NCI-H345 treated with DMSO at 0.1 percent for 48 hours (cell line): ENCODE data around the gene CUX1.

ENCODE experiments used
- DNase-seq: peaks from one replicate; lab custom pipeline; 2025; ENCODE audit not compliant: unreplicated experiment; lab: John Stamatoyannopoulos, UW

CUX1 gene

GRCh38 chr7:102095321-102096011, 278.0 kb downstream of the CUX1 start:
- DNase-seq: no peak

GRCh38 chr7:102096012-102096332, 278.5 kb downstream of the CUX1 start:
- DNase-seq: no peak

- DNase-seq: no peak
These were observed 279.4 kb downstream of the CUX1 start for GRCh38 chr7:102096706-102097427.

DNA sequence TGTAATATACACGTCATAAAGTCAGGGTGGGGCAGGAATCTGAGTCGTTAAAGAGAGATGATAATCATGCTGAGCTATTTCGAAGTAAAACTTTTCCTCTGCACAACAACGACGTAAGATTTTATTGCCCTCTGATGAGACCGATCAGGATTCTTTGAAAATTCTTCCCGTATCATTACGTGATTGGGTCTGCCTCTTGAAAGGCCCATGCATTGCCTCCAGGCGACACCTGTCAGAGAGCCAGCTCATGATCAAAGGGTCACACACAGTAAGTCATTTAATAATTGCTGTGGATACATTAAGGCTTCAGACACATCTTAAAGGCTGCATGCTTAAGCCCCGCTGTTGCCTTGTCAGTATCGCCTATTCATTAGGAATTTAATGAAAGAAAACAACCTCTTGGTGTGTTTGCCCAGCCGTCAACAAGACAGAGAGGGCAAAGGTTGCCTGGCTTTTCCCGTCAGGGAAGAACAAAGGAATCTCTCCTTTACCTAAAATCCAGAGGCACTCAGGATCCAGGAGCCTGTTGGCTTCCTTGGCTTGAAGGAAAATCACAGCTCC, 280.3 kb downstream of the CUX1 start:
- no peak for DNase-seq

- DNase-seq: no peak
These were observed 281.6 kb downstream of the CUX1 start for GRCh38 chr7:102098986-102099385.

GRCh38 chr7:102099474-102099873, 282.0 kb downstream of the CUX1 start:
- no peak for DNase-seq

- DNase-seq: no peak
These were observed 283.7 kb downstream of the CUX1 start for GRCh38 chr7:102101111-102101551.

DNA sequence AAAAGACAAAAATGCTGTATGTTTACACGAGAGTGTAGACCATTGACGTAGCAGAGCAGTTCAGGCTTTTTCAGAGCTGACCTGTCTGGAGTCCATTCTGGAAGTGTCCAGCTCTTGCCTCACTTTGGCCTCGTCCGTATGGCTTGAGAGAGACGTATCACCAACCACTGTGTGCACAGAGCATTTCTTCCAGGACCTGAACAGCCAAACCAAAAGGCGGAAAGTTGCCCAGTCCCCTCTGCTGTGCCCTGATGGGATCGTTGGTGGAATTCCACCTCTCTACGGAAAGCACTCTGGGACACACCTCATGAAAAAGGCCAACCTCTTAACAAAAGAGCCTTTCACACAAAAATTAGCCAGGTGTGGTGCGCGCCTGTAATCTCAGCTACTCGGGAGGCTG, 284.5 kb downstream of the CUX1 start:
- no peak for DNase-seq

- no peak for DNase-seq
These were observed 285.6 kb downstream of the CUX1 start for GRCh38 chr7:102103027-102103372.

- DNase-seq: no peak
These were observed 286.8 kb downstream of the CUX1 start for GRCh38 chr7:102104245-102104644.

DNA sequence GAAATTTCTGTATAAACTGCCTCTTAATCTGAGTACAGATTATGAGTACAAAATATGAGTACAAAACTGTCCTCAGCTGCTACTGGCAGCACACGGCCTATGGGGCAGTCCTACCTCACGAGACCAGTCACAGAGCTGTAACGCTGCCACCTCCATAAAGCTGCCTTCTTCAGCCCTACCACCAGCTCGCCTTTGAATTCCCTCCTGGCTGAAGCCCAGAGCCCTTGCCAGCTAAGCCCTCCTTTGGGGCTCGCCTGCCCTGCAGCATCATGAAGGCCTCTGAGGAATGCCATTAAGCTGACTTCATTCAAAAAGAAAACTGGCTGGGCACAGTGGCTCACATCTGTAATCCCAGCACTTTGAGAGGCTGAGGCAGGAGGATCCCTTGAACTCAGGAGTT, 289.2 kb downstream of the CUX1 start:
- DNase-seq: no peak

GRCh38 chr7:102107474-102108104, 290.2 kb downstream of the CUX1 start:
- no peak for DNase-seq

GRCh38 chr7:102111061-102112041, 293.9 kb downstream of the CUX1 start:
- no peak for DNase-seq

DNA sequence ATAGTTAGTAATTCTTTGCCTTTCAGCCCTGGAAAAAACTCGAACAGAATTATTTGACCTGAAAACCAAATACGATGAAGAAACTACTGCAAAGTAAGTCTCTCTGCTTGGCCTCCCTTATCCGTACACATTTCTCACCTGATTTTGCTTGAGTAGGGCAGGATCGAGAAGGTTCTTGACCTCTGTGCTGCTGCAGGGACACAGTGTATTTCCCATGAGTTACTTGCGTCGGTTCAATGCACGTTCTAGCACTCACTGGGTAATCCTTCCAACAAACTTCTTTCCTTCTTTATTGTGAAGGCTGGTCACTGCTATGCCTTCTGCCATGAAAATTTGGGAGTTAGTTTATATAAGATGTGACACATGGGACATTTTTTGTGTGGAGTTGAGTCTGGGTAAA, 297.8 kb downstream of the CUX1 start:
- DNase-seq: no peak

DNA sequence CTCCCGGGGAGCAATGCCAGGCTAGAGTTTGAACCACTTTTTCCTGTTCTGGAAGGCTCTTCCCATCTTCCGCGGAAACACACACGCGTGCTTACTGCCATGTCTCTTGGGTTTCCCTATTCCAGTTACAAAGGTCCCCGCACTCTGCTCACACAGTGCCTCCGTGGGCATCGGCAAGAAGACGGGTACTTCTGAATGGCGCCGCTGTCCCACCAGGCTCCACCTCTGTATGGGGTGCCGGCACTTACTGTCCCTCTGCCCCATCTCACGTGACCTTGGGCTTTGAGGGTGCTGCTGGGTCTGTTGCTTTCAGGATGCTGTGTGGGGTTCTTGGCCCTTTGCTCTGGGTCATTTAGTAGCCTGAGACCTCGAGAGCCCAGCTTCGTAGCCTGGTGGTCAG, 298.5 kb downstream of the CUX1 start:
- DNase-seq: no peak

GRCh38 chr7:102117743-102118142, 300.3 kb downstream of the CUX1 start:
- DNase-seq: no peak

GRCh38 chr7:102119213-102119651, 301.8 kb downstream of the CUX1 start:
- no peak for DNase-seq

- DNase-seq: no peak
These were observed 302.5 kb downstream of the CUX1 start for GRCh38 chr7:102119925-102120324.

DNA sequence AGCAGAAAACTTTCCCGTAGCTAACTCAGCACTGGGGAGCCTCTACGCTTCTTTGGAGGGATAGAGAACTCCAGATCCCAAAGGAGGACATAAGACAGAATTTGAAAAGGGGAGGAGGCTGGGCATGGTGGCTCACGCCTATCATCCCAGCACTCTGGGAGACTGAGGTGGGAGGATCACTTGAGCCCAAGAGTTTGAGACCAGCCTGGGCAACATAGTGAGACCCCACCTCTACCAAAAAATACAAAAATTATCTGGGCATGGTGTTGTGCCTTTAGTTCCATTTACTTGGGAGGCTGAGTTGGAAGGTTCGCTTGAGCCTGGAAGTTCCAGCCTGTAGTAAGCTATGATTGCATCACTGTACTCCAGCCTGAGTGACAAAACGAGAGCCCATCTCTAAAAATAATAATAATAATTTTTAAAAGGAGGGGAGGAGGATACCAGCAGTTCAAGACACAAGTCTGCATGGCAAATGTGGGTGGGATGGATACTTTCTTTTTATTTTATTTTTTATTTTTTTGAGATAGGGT, 303.3 kb downstream of the CUX1 start:
- DNase-seq: no peak

DNA sequence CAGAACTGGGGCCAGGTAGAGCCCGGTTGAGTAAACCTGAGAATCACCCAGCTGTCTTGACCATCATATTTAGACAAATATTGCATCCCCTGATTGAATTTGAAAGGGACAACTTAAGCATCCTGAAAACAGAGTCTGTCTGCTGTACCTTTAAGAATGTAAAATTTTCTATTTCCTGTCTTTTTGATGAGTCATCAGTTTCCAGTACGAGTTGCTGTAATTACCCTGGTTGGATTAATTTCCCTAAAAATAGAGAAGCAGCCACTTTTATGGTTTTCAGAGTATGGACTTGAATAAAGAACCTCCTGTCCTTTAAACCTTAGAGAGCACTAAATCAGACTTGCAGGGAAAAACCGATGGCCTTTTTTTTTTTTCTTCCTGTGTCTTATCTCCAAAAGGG, 304.6 kb downstream of the CUX1 start:
- no peak for DNase-seq

GRCh38 chr7:102125127-102125596, 307.7 kb downstream of the CUX1 start:
- no peak for DNase-seq
